ENCODE results near the gene USP9X.
"Not testable (repeated sequence)": the region's sequence is repeated elsewhere in the genome, so short reads cannot be mapped to it uniquely, and the experiment has no call there.

The USP9X gene

GRCh38 chrX:41084893-41085511 is at the start of gene USP9X:
TSS of gene USP9X (plus strand) at chrX:41085445. CDS start at chrX:41123629, 38,184 bp downstream.
- Mint-ChIP-seq H3K36me3 (ENCODE audit: insufficient read depth) (peaks cover 30% of the 10 kb centered on the region), H3K9me3 (no peaks in the 10 kb centered on the region), H3K4me1 (peaks cover 15% of the 10 kb centered on the region), H3K27me3 (no peaks in the 10 kb centered on the region), H3K27ac (ENCODE audit: low read depth) (peak within 1 kb of the TSS; percentile 95), H3K4me3 (peak within 1 kb of the TSS; percentile 91)
- DNase-seq (ENCODE audit: low spot score in 2 of 2) (peak; percentile 64 to 85), ATAC-seq (replicated peaks; ENCODE audit: extremely low read depth, poor library complexity, severe bottlenecking) (peak; percentile 64)

DNA sequence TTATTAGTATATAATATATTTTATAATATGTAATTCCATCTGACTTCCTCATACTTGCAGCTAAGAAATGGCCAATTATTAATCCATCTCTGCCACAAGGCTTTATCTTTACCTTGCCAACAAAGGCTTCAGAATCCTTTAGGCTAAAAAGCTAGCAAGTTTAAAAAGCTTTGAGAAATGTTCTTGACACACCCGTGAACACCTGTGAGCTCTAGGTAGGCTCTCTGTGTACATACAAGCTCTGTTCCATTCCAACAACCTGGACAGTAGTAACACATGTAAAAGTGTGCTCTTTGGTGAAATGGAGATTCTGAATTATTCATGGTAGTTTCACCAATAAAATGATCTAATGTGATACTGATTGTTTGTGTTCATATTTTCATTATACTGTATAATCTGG is 49.7 kb upstream of the USP9X start:
- ATAC-seq (replicated peaks; ENCODE audit: extremely low read depth, poor library complexity, severe bottlenecking): no peak
- H3K27ac Mint-ChIP-seq (ENCODE audit: low read depth): no peak overlapping the region
- H3K4me3 Mint-ChIP-seq: no peak overlapping the region
- H3K36me3 Mint-ChIP-seq (ENCODE audit: insufficient read depth): no peaks in the 10 kb centered on the region
- H3K4me1 Mint-ChIP-seq: no peaks in the 10 kb centered on the region
- no peak for DNase-seq (ENCODE audit: low spot score in 2 of 2)
- no peaks in the 10 kb centered on the region for H3K27me3 Mint-ChIP-seq
- no peaks in the 10 kb centered on the region for H3K9me3 Mint-ChIP-seq

DNA sequence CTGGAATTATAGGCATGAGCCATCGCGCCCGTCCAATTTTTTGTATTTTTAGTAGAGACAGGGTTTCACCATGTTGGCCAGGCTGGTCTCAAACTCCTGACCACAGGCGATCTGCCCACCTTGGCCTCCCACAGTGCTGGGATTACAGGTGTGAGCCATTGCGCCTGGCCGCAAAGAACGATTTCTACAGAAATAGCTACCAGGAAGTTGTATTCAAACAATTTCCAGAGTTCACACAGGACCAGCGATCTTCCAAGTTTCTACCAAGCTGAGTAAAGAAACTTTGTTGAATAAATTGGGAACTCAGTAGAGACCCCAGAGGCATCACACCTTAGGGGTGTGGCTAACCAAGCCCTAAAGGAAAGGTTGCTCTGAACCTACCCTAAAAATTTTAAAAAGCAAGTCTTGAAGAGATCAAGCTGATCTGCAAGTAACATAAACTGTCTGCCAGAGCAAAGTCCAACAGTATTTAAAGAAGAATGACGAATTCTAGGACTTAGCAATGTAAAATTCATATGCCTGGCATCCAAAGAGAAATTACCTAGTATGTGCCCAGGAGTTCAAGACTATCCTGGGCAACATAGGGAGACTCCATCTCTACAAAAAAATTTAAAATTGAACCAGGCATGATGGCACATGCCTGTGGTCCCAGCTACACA is 48.4 kb upstream of the USP9X start:
- Mint-ChIP-seq H3K4me3 (no peak overlapping the region), H3K9me3 (no peaks in the 10 kb centered on the region), H3K27ac (ENCODE audit: low read depth) (no peak overlapping the region), H3K4me1 (no peaks in the 10 kb centered on the region), H3K27me3 (no peaks in the 10 kb centered on the region), H3K36me3 (ENCODE audit: insufficient read depth) (no peaks in the 10 kb centered on the region)
- ATAC-seq (replicated peaks; ENCODE audit: extremely low read depth, poor library complexity, severe bottlenecking) (no peak), DNase-seq (ENCODE audit: low spot score in 2 of 2) (no peak)

DNA sequence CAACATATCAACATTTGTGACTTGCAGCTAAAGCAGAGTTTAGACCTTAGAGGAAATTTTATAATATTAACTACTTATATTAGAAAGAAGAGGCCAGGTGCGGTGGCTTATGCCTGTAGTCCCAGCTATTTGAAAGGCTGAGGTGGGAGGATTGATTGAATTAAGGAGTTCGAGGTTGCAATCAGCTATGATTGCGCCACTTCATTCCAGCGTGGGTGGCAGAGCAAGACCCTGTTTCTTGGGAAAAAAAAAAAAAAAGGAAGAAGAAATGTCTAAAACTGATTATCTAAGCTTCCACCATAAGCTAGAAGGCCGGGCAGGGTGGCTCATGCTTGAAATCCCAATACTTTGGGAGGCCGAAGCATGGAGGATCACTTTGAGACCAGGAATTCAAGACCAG is 42.0 kb upstream of the USP9X start:
- no peak overlapping the region for H3K27ac Mint-ChIP-seq (ENCODE audit: low read depth)
- ATAC-seq (replicated peaks; ENCODE audit: extremely low read depth, poor library complexity, severe bottlenecking): no peak

GRCh38 chrX:41043674-41044345 is 41.4 kb upstream of the USP9X start:
- H3K4me3 Mint-ChIP-seq: no peak overlapping the region
- H3K27me3 Mint-ChIP-seq: no peaks in the 10 kb centered on the region
- H3K36me3 Mint-ChIP-seq (ENCODE audit: insufficient read depth): no peaks in the 10 kb centered on the region
- H3K9me3 Mint-ChIP-seq: no peaks in the 10 kb centered on the region
- no peak for ATAC-seq (replicated peaks; ENCODE audit: extremely low read depth, poor library complexity, severe bottlenecking)
- no peak overlapping the region for H3K27ac Mint-ChIP-seq (ENCODE audit: low read depth)
- DNase-seq (ENCODE audit: low spot score in 2 of 2): no peak
- no peaks in the 10 kb centered on the region for H3K4me1 Mint-ChIP-seq

More for the DNA sequence above, 42.0 kb upstream of the USP9X start:
- H3K9me3 Mint-ChIP-seq: no peaks in the 10 kb centered on the region
- no peak overlapping the region for H3K4me3 Mint-ChIP-seq
- no peaks in the 10 kb centered on the region for H3K36me3 Mint-ChIP-seq (ENCODE audit: insufficient read depth)
- no peak for DNase-seq (ENCODE audit: low spot score in 2 of 2)
- no peaks in the 10 kb centered on the region for H3K27me3 Mint-ChIP-seq
- H3K4me1 Mint-ChIP-seq: no peaks in the 10 kb centered on the region

DNA sequence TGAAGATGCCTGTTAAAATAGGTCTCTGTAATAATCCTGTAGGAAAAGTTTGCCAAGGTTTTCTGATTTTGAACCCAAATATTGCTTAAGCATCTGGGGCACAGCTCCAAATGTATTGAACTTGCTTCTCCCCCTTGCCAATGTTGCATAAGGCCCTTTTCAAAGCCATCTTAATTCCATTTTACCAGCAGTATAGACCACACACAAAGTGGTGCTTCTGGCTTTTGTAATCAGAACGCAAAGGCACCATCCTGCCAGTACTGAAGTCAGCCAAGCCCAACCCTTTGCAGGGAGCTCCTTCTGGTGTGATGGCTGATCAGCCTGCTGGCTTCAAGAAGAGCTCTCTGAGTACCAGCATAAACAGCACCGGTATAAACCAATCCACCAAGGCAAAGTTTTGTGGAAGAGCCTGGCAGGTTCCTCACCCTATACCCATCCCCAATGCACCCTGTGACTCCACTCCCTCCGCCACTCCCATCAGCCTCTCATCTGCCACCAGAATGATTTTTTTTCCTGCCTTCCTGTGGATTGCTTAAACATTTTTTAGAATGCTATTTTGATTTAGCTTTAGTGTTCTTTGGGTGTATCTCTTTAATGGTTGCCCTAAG is 39.2 kb upstream of the USP9X start:
- Mint-ChIP-seq H3K27me3 (no peaks in the 10 kb centered on the region), H3K4me3 (no peak overlapping the region), H3K27ac (ENCODE audit: low read depth) (no peak overlapping the region), H3K36me3 (ENCODE audit: insufficient read depth) (no peaks in the 10 kb centered on the region), H3K9me3 (no peaks in the 10 kb centered on the region), H3K4me1 (no peaks in the 10 kb centered on the region)
- ATAC-seq (replicated peaks; ENCODE audit: extremely low read depth, poor library complexity, severe bottlenecking) (no peak), DNase-seq (ENCODE audit: low spot score in 2 of 2) (no peak)

GRCh38 chrX:41047878-41048534 is 37.2 kb upstream of the USP9X start:
- H3K9me3 Mint-ChIP-seq: no peaks in the 10 kb centered on the region
- no peaks in the 10 kb centered on the region for H3K4me1 Mint-ChIP-seq
- no peak for DNase-seq (ENCODE audit: low spot score in 2 of 2)
- H3K36me3 Mint-ChIP-seq (ENCODE audit: insufficient read depth): no peaks in the 10 kb centered on the region
- H3K27me3 Mint-ChIP-seq: no peaks in the 10 kb centered on the region
- H3K4me3 Mint-ChIP-seq: no peak overlapping the region
- H3K27ac Mint-ChIP-seq (ENCODE audit: low read depth): no peak overlapping the region
- no peak for ATAC-seq (replicated peaks; ENCODE audit: extremely low read depth, poor library complexity, severe bottlenecking)

- H3K27ac Mint-ChIP-seq (ENCODE audit: low read depth): no peak overlapping the region
- no peak overlapping the region for H3K4me3 Mint-ChIP-seq
- DNase-seq (ENCODE audit: low spot score in 2 of 2) (no peak), ATAC-seq (replicated peaks; ENCODE audit: extremely low read depth, poor library complexity, severe bottlenecking) (no peak)
- no peaks in the 10 kb centered on the region for H3K9me3 Mint-ChIP-seq
- no peaks in the 10 kb centered on the region for H3K36me3 Mint-ChIP-seq (ENCODE audit: insufficient read depth)
- H3K4me1 Mint-ChIP-seq: no peaks in the 10 kb centered on the region
- H3K27me3 Mint-ChIP-seq: no peaks in the 10 kb centered on the region
Measured at GRCh38 chrX:41050359-41050758, 34.9 kb upstream of the USP9X start.

- no peaks in the 10 kb centered on the region for H3K9me3 Mint-ChIP-seq
- no peak overlapping the region for H3K27ac Mint-ChIP-seq (ENCODE audit: low read depth)
- H3K36me3 Mint-ChIP-seq (ENCODE audit: insufficient read depth): no peaks in the 10 kb centered on the region
- H3K27me3 Mint-ChIP-seq: no peaks in the 10 kb centered on the region
- DNase-seq (ENCODE audit: low spot score in 2 of 2): no peak
- H3K4me3 Mint-ChIP-seq: no peak overlapping the region
- no peaks in the 10 kb centered on the region for H3K4me1 Mint-ChIP-seq
- no peak for ATAC-seq (replicated peaks; ENCODE audit: extremely low read depth, poor library complexity, severe bottlenecking)
Measured at GRCh38 chrX:41051288-41051687, 34.0 kb upstream of the USP9X start.

DNA sequence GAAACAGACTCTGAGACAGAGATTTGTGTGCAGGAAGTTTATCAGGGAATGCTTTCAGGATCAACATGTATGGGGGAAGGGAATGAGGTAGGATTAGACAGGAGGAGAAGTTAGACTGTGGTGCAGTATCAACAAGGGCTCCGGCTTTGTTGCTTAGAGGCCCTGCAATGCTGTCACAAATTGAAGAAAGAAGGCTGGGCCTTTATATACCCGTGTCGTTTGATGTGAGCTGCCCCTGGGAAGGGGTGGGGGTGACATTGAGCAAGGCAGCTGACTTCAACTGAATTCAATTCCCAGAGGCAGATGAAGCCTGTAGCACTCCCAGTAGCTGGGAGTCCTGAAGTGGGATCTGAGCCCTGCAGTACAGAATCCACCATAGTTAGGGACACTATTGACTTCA is 29.5 kb upstream of the USP9X start:
- no peaks in the 10 kb centered on the region for H3K4me1 Mint-ChIP-seq
- H3K36me3 Mint-ChIP-seq (ENCODE audit: insufficient read depth): no peaks in the 10 kb centered on the region
- H3K4me3 Mint-ChIP-seq: no peak overlapping the region
- no peaks in the 10 kb centered on the region for H3K9me3 Mint-ChIP-seq
- ATAC-seq (replicated peaks; ENCODE audit: extremely low read depth, poor library complexity, severe bottlenecking) (no peak), DNase-seq (ENCODE audit: low spot score in 2 of 2) (no peak)
- H3K27ac Mint-ChIP-seq (ENCODE audit: low read depth): no peak overlapping the region
- H3K27me3 Mint-ChIP-seq: no peaks in the 10 kb centered on the region

DNA sequence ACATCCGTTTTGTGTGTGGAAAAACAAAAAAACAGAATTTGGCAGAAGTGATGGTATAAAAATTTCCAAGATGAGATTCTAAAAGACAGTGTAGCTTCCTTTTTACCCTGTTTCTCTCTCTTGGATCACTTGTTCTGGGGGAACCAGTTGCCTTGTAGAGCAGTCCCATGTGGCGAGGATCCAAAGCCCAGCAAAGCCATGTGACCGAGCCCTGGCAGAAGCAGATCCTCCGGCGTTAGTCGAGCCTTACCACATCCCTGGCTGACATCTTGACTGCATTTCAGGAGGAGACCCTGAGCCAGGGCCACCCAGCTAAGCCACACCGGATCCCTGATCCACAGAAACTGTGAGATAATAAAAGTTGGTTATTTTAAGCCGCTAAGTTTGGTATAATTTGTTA is 22.0 kb upstream of the USP9X start:
- H3K4me1 Mint-ChIP-seq; H3K27me3 Mint-ChIP-seq; H3K9me3 Mint-ChIP-seq; H3K4me3 Mint-ChIP-seq; H3K36me3 Mint-ChIP-seq (ENCODE audit: insufficient read depth); H3K27ac Mint-ChIP-seq (ENCODE audit: low read depth); ATAC-seq (replicated peaks; ENCODE audit: extremely low read depth, poor library complexity, severe bottlenecking); DNase-seq (ENCODE audit: low spot score in 2 of 2): not testable (repeated sequence)

GRCh38 chrX:41064018-41064417 is 21.2 kb upstream of the USP9X start:
- DNase-seq (ENCODE audit: low spot score in 2 of 2) (no peak), ATAC-seq (replicated peaks; ENCODE audit: extremely low read depth, poor library complexity, severe bottlenecking) (no peak)
- no peaks in the 10 kb centered on the region for H3K27me3 Mint-ChIP-seq
- no peaks in the 10 kb centered on the region for H3K4me1 Mint-ChIP-seq
- no peak overlapping the region for H3K27ac Mint-ChIP-seq (ENCODE audit: low read depth)
- no peaks in the 10 kb centered on the region for H3K9me3 Mint-ChIP-seq
- H3K4me3 Mint-ChIP-seq: no peak overlapping the region
- no peaks in the 10 kb centered on the region for H3K36me3 Mint-ChIP-seq (ENCODE audit: insufficient read depth)
